A549 (cell line): ENCODE results near the gene RFX6. TPM values are rescaled to one million over a fixed set of nuclear protein-coding genes. Genes with fewer than 3 reads are reported as not detected.

Experiments
- ATAC-seq, 2 experiments: fragments of 200-7000 bp in 1 of 2; fragments of >200 bp in 1 of 2; cut with Nextera tagmentation in 1 of 2; cut with Tn5 transposase in 1 of 2; 3 replicates each; pipeline versions ENCODE4 v1.8.0 to v1.9.1; 2018 to 2020; ENCODE audit warnings: mild to moderate bottlenecking in 1 of 2, moderate library complexity in 1 of 2
- CTCF ChIA-PET: fragments of 300-600 bp; sonication (Branson Sonifier 250); formaldehyde crosslinking; extraction: SDS; loops from one replicate; lab custom pipeline; 2021; ENCODE audit warnings: antibody characterized with exemption, inconsistent platforms; lab: Yijun Ruan, JAX
- POLR2A ChIA-PET: fragments of 350-600 bp; formaldehyde crosslinking; extraction: SDS; loops from one replicate; lab custom pipeline; 2021; ENCODE audit warnings: antibody characterized with exemption, inconsistent platforms; lab: Yijun Ruan, JAX
- DNase-seq, 2 experiments: peaks; one replicate each; pipeline versions ENCODE4 v3.0.0 to v3.0.0-alpha.2; 2011 to 2016; ENCODE audit warnings: low read depth in 1 of 2, low spot score in 1 of 2
- FAIRE-seq: peaks from 2 replicates; lab custom pipeline; 2011; peaks lifted over from hg19 to GRCh38; lab: Jason Lieb, UNC
- H3K27ac ChIP-seq, 2 experiments: fragments of >200 bp; sonication (Bioruptor Twin); formaldehyde crosslinking; 3 replicates each; pipeline ENCODE4 v1.5.1; 2016 to 2017
- H3K4me1 ChIP-seq: fragments of >200 bp; sonication (Bioruptor Twin); formaldehyde crosslinking; 3 replicates; pipeline ENCODE4 v1.6.1; 2016
- H3K4me2 ChIP-seq: fragments of >200 bp; sonication (Bioruptor Twin); formaldehyde crosslinking; 3 replicates; pipeline ENCODE4 v1.6.1; 2016
- H3K4me3 ChIP-seq: fragments of >200 bp; sonication (Bioruptor Twin); formaldehyde crosslinking; 3 replicates; pipeline ENCODE4 v1.5.1; 2016
- H3K9me3 ChIP-seq: fragments of >200 bp; sonication (Bioruptor Twin); formaldehyde crosslinking; 3 replicates; pipeline ENCODE4 v1.6.1; 2016
- CEBPB ChIP-seq, 2 experiments: fragments of >200 bp in 1 of 2; sonication (Bioruptor Twin) in 1 of 2; formaldehyde crosslinking in 1 of 2; IDR thresholded peaks; 2 replicates each; pipeline ENCODE4 v1.6.1; 2012 to 2016
- CHD4 ChIP-seq: fragments of 200-600 bp; sonication (generic); IDR thresholded peaks from 2 replicates; pipeline ENCODE4 v1.6.1; 2016; ENCODE audit warnings: antibody characterized with exemption, mild to moderate bottlenecking, borderline replicate concordance
- EP300 ChIP-seq, 2 experiments: fragments of >200 bp; sonication (Bioruptor Twin); formaldehyde crosslinking; IDR thresholded peaks; 2 replicates in 1 of 2; 3 replicates in 1 of 2; pipeline ENCODE4 v1.6.1; 2016 to 2017
- FOSB ChIP-seq: fragments of 250-450 bp; sonication (Bioruptor Pico); IDR thresholded peaks from 2 replicates; pipeline ENCODE4 v1.5.0; 2020; ENCODE audit warnings: mild to moderate bottlenecking, moderate library complexity
- GATA3 ChIP-seq: IDR thresholded peaks from 2 replicates; pipeline ENCODE4 v1.6.1; 2012; ENCODE audit warnings: borderline replicate concordance
- HEYL ChIP-seq: fragments of 250-450 bp; sonication (Bioruptor Pico); IDR thresholded peaks from 2 replicates; pipeline ENCODE4 v1.8.0; 2021; ENCODE audit warnings: mild to moderate bottlenecking, moderate library complexity
- HOXA7 ChIP-seq: fragments of 250-450 bp; sonication (Bioruptor Pico); IDR thresholded peaks from 2 replicates; pipeline ENCODE4 v1.5.0; 2020; ENCODE audit warnings: mild to moderate bottlenecking, moderate library complexity
- HOXB13 ChIP-seq: fragments of 250-450 bp; sonication (Bioruptor Pico); IDR thresholded peaks from 2 replicates; pipeline ENCODE4 v1.5.0; 2020; ENCODE audit warnings: low read depth, mild to moderate bottlenecking, moderate library complexity
- JUNB ChIP-seq: fragments of >200 bp; sonication (Bioruptor Twin); formaldehyde crosslinking; IDR thresholded peaks from 2 replicates; pipeline ENCODE4 v1.6.1; 2016
- KDM1A ChIP-seq: fragments of 200-600 bp; sonication (generic); IDR thresholded peaks from 2 replicates; pipeline ENCODE4 v1.6.1; 2016; ENCODE audit warnings: low read depth, mild to moderate bottlenecking
- MAFK ChIP-seq: fragments of 450-650 bp; IDR thresholded peaks from 2 replicates; pipeline ENCODE4 v1.6.1; 2014; ENCODE audit not compliant: partially characterized antibody
- MAZ ChIP-seq: fragments of 150-350 bp; IDR thresholded peaks from 2 replicates; pipeline ENCODE4 v1.6.1; 2014; ENCODE audit warnings: antibody characterized with exemption, low read depth, low read length, borderline replicate concordance
- PHF8 ChIP-seq: fragments of 200-600 bp; sonication (generic); IDR thresholded peaks from 2 replicates; pipeline ENCODE4 v1.6.1; 2016; ENCODE audit warnings: low read depth, mild to moderate bottlenecking, antibody characterized with exemption, moderate library complexity, borderline replicate concordance
- RARB ChIP-seq: fragments of 250-450 bp; sonication (Bioruptor Pico); IDR thresholded peaks from 2 replicates; pipeline ENCODE4 v1.8.0; 2021; ENCODE audit warnings: mild to moderate bottlenecking, moderate library complexity
- RNF2 ChIP-seq: fragments of 200-600 bp; sonication (generic); IDR thresholded peaks from 2 replicates; pipeline ENCODE4 v1.6.1; 2016; ENCODE audit warnings: low read depth, mild to moderate bottlenecking, antibody characterized with exemption, moderate library complexity, borderline replicate concordance
- TFCP2L1 ChIP-seq: fragments of 250-450 bp; sonication (Bioruptor Pico); IDR thresholded peaks from 2 replicates; pipeline ENCODE4 v1.5.0; 2021; ENCODE audit warnings: mild to moderate bottlenecking
- ZNF302 ChIP-seq: fragments of 250-450 bp; sonication (Bioruptor Pico); IDR thresholded peaks from 2 replicates; pipeline ENCODE4 v1.9.0; 2021; ENCODE audit warnings: inconsistent platforms, mild to moderate bottlenecking, moderate library complexity
- WGBS: methylation state at CpG from one replicate; pipeline ENCODE4 v1.1.6; 2017; ENCODE audit errors: missing lambda C conversion rate; 5-methylcytosine and 5-hydroxymethylcytosine counted together
- polyA plus RNA-seq, 4 experiments: library from polyadenylated mRNA; depleted of rRNA in 3 of 4; stranded (reverse); fragments of >200 nt; fragmentation: RNase III in 1 of 4; extraction: RNeasy Plus Mini Kit Qiagen cat#74134 plus additional on column Dnase treatment in 1 of 4; gene quantifications; 2 replicates in 3 of 4; 3 replicates in 1 of 4; pipeline ENCODE4 v1.2.3, GENCODE V29; 2011 to 2017
- TF ChIP-seq, protein P1 (sequence below): fragments of >200 bp; sonication (Bioruptor Twin); formaldehyde crosslinking; IDR thresholded peaks from 2 replicates; pipeline ENCODE4 v1.6.1; 2016
- TF ChIP-seq, protein P2 (sequence below): IDR thresholded peaks from 2 replicates; pipeline ENCODE4 v1.6.1; 2012
- TF ChIP-seq, protein P3 (sequence below): fragments of 250-450 bp; sonication (Bioruptor Pico); IDR thresholded peaks from 2 replicates; pipeline ENCODE4 v1.5.0; 2021; ENCODE audit warnings: mild to moderate bottlenecking, moderate library complexity, borderline replicate concordance
- TF ChIP-seq, protein P4 (sequence below): IDR thresholded peaks from 2 replicates; pipeline ENCODE4 v1.6.1; 2012; ENCODE audit warnings: low read depth, borderline replicate concordance
- TF ChIP-seq, protein P5 (sequence below): IDR thresholded peaks from 2 replicates; pipeline ENCODE4 v1.6.1; 2012
- TF ChIP-seq, protein P6 (sequence below): fragments of 150-350 bp; IDR thresholded peaks from 2 replicates; pipeline ENCODE4 v1.6.1; 2014; ENCODE audit warnings: low read depth, mild to moderate bottlenecking, low read length
- TF ChIP-seq, protein P7 (sequence below): fragments of 450-650 bp; IDR thresholded peaks from 2 replicates; pipeline ENCODE4 v1.6.1; 2014; ENCODE audit warnings: antibody characterized with exemption

Gene RFX6
- polyA plus RNA-seq, 2 of the 4 experiments (the other 2 are of a cell fraction) = not detected

DNA sequence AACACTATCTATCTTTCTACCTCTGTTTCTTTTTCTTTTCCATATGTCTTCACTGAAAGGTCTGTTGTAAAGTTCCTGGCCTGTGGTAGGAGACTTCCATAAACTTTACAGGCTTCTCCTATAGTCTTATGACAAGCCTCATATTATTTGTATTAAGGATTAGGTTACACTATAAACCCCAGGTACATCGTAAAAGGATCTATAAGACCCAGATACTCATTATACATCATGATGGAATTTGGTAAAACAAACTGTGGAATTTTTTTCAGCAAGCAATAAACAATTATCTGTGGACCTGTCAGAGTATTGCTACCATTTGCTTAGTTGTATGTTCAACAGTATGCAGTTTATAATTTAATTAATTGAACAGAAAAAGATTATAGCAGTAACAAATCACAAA, 55.5 kb downstream of the RFX6 start:
- ATAC-seq = no peak
- Histone ChIP-seq H3K4me2 (no peak overlapping the region), H3K4me3 (no peak overlapping the region), H3K9me3 (no peaks in the 10 kb centered on the region), H3K4me1 (no peaks in the 10 kb centered on the region), H3K27ac (no peak overlapping the region)
- FAIRE-seq = no peak
- TF ChIP-seq, protein P1, sequence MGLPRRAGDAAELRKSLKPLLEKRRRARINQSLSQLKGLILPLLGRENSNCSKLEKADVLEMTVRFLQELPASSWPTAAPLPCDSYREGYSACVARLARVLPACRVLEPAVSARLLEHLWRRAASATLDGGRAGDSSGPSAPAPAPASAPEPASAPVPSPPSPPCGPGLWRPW = no peak
- TF ChIP-seq RARB (CRISPR knock-in tag) (no peak), KDM1A (no peak), HOXB13 (CRISPR knock-in tag) (no peak), HEYL (CRISPR knock-in tag) (no peak), RNF2 (no peak), ZNF302 (no peak)
- TF ChIP-seq, protein P2, sequence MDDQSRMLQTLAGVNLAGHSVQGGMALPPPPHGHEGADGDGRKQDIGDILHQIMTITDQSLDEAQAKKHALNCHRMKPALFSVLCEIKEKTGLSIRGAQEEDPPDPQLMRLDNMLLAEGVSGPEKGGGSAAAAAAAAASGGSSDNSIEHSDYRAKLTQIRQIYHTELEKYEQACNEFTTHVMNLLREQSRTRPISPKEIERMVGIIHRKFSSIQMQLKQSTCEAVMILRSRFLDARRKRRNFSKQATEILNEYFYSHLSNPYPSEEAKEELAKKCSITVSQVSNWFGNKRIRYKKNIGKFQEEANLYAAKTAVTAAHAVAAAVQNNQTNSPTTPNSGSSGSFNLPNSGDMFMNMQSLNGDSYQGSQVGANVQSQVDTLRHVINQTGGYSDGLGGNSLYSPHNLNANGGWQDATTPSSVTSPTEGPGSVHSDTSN = no peak
- TF ChIP-seq, protein P3, sequence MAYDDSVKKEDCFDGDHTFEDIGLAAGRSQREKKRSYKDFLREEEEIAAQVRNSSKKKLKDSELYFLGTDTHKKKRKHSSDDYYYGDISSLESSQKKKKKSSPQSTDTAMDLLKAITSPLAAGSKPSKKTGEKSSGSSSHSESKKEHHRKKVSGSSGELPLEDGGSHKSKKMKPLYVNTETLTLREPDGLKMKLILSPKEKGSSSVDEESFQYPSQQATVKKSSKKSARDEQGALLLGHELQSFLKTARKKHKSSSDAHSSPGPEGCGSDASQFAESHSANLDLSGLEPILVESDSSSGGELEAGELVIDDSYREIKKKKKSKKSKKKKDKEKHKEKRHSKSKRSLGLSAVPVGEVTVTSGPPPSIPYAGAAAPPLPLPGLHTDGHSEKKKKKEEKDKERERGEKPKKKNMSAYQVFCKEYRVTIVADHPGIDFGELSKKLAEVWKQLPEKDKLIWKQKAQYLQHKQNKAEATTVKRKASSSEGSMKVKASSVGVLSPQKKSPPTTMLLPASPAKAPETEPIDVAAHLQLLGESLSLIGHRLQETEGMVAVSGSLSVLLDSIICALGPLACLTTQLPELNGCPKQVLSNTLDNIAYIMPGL (CRISPR knock-in tag) = no peak
- TF ChIP-seq, protein P4, sequence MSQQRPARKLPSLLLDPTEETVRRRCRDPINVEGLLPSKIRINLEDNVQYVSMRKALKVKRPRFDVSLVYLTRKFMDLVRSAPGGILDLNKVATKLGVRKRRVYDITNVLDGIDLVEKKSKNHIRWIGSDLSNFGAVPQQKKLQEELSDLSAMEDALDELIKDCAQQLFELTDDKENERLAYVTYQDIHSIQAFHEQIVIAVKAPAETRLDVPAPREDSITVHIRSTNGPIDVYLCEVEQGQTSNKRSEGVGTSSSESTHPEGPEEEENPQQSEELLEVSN = no peak
- TF ChIP-seq, protein P5, sequence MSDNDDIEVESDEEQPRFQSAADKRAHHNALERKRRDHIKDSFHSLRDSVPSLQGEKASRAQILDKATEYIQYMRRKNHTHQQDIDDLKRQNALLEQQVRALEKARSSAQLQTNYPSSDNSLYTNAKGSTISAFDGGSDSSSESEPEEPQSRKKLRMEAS = no peak
- 21% methylated on average over 1 of the region's 1 CpG for WGBS
- ChIA-PET CTCF (interaction anchor here (1.0 kb wide), 1 partner anchor 24 kb away, joined by 3 read pairs; no protein-coding TSS in a partner anchor), POLR2A (no interaction called here)
- no peak for DNase-seq

DNA sequence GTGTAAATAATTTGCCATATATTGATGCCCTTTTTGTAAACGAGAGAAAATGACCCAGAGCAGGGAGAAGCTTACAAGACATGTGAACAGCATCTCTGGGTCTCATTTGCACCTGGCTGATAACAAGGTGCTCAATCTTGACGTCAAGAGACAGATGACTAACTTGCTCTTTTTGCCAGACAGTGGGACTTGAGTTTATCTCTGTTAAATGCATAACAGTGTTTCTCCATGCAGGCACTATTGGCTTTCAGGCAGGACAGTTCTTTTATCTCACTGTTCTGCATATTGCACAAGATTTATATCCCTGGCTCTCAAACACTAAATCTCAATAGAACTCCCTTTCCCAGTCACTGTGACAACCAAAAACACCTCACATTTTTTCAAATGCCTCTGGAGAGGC, 56.4 kb downstream of the RFX6 start:
- Histone ChIP-seq H3K27ac (no peak overlapping the region), H3K4me2 (no peak overlapping the region), H3K4me1 (no peaks in the 10 kb centered on the region), H3K4me3 (no peak overlapping the region), H3K9me3 (no peaks in the 10 kb centered on the region)
- DNase-seq (no peak), FAIRE-seq (no peak), ATAC-seq (no peak)
- no peak for TF ChIP-seq PHF8
- TF ChIP-seq, protein P4 = no peak
- TF ChIP-seq CHD4 = no peak
- TF ChIP-seq EP300 (IDR thresholded peaks at IDR 0.05) = no peak
- TF ChIP-seq HOXA7 (CRISPR knock-in tag) = no peak
- TF ChIP-seq, protein P6, sequence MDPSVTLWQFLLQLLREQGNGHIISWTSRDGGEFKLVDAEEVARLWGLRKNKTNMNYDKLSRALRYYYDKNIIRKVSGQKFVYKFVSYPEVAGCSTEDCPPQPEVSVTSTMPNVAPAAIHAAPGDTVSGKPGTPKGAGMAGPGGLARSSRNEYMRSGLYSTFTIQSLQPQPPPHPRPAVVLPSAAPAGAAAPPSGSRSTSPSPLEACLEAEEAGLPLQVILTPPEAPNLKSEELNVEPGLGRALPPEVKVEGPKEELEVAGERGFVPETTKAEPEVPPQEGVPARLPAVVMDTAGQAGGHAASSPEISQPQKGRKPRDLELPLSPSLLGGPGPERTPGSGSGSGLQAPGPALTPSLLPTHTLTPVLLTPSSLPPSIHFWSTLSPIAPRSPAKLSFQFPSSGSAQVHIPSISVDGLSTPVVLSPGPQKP = no peak
- TF ChIP-seq, protein P7, sequence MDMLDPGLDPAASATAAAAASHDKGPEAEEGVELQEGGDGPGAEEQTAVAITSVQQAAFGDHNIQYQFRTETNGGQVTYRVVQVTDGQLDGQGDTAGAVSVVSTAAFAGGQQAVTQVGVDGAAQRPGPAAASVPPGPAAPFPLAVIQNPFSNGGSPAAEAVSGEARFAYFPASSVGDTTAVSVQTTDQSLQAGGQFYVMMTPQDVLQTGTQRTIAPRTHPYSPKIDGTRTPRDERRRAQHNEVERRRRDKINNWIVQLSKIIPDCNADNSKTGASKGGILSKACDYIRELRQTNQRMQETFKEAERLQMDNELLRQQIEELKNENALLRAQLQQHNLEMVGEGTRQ = no peak
- TF ChIP-seq JUNB = no peak
- TF ChIP-seq MAZ = no peak
- TF ChIP-seq, protein P2 = no peak
- TF ChIP-seq CEBPB (IDR thresholded peaks at IDR 0.05) = no peak
- TF ChIP-seq FOSB (CRISPR knock-in tag) = no peak
- TF ChIP-seq TFCP2L1 (CRISPR knock-in tag) = no peak
- TF ChIP-seq, protein P5 = no peak
- TF ChIP-seq GATA3 = no peak
- no peak for TF ChIP-seq MAFK
- ChIA-PET CTCF (interaction anchor here (1.0 kb wide), 1 partner anchor 23 kb away, joined by 3 read pairs; no protein-coding TSS in a partner anchor), POLR2A (no interaction called here)
- WGBS = 8% methylated on average over 2 of the region's 2 CpGs
